IPS-18a (cell line): ENCODE measurements around the gene ROBO1.
A peak's percentile ranks its signal among the peaks of the same experiment; 100 is the strongest.

Experiments
- H3K27ac ChIP-seq: one replicate; pipeline ENCODE4 v1.5.1; 2013; ENCODE audit warnings: low read length
- H3K27me3 ChIP-seq: one replicate; pipeline ENCODE4 v1.6.1; 2013; ENCODE audit warnings: mild to moderate bottlenecking, low read length; ENCODE audit not compliant: control insufficient read depth, insufficient read depth
- H3K36me3 ChIP-seq: one replicate; pipeline ENCODE4 v1.6.1; 2013; ENCODE audit warnings: low read depth, low read length; ENCODE audit not compliant: control insufficient read depth
- H3K4me1 ChIP-seq: one replicate; pipeline ENCODE4 v1.6.1; 2013; ENCODE audit warnings: low read depth, low read length; ENCODE audit not compliant: control insufficient read depth
- H3K4me3 ChIP-seq: one replicate; pipeline ENCODE4 v1.5.1; 2013; ENCODE audit warnings: low read length
- H3K9ac ChIP-seq: one replicate; pipeline ENCODE4 v1.6.1; 2013; ENCODE audit warnings: mild to moderate bottlenecking, low read length, moderate library complexity
- H3K9me3 ChIP-seq: one replicate; pipeline ENCODE4 v1.6.1; 2013; ENCODE audit warnings: low read depth, low read length; ENCODE audit not compliant: control insufficient read depth

The ROBO1 gene

DNA sequence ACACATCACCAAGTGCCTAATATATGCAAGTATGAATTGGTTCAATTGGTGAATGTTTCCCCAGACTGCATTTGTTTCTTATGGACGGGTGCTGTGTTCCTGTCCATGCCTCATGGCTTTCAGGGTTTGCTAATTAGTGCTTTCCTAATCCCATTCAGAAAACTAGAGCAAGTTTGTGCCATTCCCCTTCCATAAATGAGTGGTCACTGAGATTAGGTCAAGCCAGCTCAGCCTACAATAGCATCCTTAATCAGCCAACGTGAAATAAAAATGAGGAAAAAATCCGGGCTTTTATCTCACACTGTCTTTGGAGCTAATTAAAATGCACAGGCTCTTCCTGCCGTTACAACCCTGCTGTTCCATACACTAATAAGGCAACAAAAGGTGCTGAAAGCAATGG lies 788.8 kb downstream of the ROBO1 start:
- Histone ChIP-seq H3K36me3 (no peaks in the 10 kb centered on the region), H3K4me1 (peaks cover 64% of the 10 kb centered on the region), H3K9me3 (no peaks in the 10 kb centered on the region), H3K27me3 (no peaks in the 10 kb centered on the region), H3K27ac (peak overlapping the region; percentile 20), H3K4me3 (peak overlapping the region; percentile 28), H3K9ac (peak overlapping the region; percentile 1)

DNA sequence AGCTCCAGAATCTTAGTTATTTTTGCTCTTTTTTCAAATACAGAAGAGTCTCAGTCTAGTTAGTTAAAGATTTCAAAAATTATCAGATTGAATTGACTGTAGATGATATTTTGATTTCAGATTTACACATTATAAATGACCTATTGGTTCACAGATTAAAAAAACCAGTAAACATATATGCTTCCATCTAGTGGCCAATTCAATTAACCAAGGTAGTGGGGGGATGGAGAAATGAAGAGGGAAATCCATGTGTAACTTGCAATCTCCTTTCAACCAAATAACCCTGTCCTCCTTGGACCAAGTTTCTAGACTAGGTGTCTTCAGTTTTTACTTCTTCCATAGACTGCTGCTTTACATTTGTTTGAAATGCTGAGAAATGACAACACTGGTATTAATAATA lies 789.8 kb downstream of the ROBO1 start:
- Histone ChIP-seq H3K4me3 (no peak overlapping the region), H3K9ac (no peak overlapping the region), H3K36me3 (no peaks in the 10 kb centered on the region), H3K27me3 (no peaks in the 10 kb centered on the region), H3K27ac (no peak overlapping the region), H3K4me1 (peaks cover 64% of the 10 kb centered on the region), H3K9me3 (no peaks in the 10 kb centered on the region)

DNA sequence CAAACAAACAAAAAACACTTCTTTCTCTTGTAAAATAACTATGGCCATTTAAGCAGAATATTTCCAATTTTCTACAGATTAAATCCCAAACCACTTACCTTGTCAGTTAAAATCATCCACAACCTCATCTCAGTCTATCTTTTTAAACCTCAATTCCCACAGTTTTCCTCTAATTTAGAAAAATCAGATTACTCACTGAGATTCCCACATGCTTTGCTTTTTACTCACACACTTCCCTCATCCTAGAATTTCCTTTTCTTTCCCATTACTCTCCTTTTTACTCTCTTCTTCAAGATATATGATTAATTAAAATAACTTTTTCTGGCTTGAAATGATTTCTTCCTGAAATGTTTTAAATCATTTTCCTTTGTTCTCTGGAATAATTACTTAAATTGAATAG lies 790.7 kb downstream of the ROBO1 start:
- no peaks in the 10 kb centered on the region for H3K27me3 ChIP-seq
- H3K9me3 ChIP-seq, result no peaks in the 10 kb centered on the region
- no peak overlapping the region for H3K9ac ChIP-seq
- no peak overlapping the region for H3K4me3 ChIP-seq
- peaks cover 63% of the 10 kb centered on the region for H3K4me1 ChIP-seq
- no peak overlapping the region for H3K27ac ChIP-seq
- H3K36me3 ChIP-seq, result no peaks in the 10 kb centered on the region

DNA sequence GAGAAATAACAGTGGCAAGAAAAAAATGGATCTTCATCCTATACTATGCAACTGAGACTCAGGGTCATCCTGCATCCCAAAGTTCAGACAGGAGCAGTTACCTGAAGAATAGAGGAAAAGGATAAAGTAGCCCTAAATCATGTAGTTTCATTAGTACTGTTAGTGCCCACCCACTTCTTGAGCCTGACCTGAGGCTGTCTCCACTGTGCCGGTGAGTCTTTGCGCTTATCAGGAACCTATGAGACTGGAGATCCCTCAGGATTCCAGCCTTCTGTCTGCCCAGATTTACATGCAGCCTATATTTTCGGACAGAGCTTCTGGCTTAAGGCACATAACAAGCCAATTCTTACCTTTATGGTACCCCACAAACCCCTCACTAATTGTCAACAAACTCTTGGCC lies 791.6 kb downstream of the ROBO1 start:
- H3K4me1 ChIP-seq, result peaks cover 54% of the 10 kb centered on the region
- H3K4me3 ChIP-seq, result no peak overlapping the region
- no peaks in the 10 kb centered on the region for H3K9me3 ChIP-seq
- H3K27me3 ChIP-seq, result no peaks in the 10 kb centered on the region
- no peak overlapping the region for H3K27ac ChIP-seq
- no peak overlapping the region for H3K9ac ChIP-seq
- H3K36me3 ChIP-seq, result no peaks in the 10 kb centered on the region

DNA sequence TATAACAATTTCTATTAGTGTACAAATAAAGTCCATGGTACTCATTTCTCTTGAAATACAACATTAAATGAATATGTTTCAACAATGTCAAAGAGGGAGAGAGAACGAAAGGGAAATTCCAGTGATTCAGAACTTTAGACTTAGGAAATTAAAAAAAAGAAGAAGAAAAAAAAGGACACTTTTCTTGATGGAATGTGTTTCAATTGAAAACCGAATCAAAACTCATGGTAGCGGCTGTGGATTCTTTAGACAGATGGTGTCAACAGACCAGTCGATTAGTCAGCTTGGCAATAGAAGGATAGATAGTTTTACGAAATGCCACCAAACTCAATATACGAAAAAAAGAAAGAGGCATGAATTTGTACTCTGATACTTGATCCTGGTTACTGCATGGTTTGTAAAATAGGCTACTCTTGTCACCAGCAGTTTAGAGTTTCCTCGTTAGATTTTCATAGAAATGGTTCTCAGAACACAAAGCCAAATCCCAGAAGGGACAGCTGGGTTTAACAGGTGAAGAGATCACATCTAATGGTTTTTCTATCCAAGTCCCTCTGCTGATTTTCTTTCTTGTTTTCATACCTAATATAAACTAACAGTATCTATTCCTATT lies 793.5 kb downstream of the ROBO1 start:
- peaks cover 41% of the 10 kb centered on the region for H3K4me1 ChIP-seq
- no peak overlapping the region for H3K27ac ChIP-seq
- H3K9ac ChIP-seq, result no peak overlapping the region
- H3K36me3 ChIP-seq, result no peaks in the 10 kb centered on the region
- H3K9me3 ChIP-seq, result no peaks in the 10 kb centered on the region
- H3K27me3 ChIP-seq, result no peaks in the 10 kb centered on the region
- H3K4me3 ChIP-seq, result no peak overlapping the region

DNA sequence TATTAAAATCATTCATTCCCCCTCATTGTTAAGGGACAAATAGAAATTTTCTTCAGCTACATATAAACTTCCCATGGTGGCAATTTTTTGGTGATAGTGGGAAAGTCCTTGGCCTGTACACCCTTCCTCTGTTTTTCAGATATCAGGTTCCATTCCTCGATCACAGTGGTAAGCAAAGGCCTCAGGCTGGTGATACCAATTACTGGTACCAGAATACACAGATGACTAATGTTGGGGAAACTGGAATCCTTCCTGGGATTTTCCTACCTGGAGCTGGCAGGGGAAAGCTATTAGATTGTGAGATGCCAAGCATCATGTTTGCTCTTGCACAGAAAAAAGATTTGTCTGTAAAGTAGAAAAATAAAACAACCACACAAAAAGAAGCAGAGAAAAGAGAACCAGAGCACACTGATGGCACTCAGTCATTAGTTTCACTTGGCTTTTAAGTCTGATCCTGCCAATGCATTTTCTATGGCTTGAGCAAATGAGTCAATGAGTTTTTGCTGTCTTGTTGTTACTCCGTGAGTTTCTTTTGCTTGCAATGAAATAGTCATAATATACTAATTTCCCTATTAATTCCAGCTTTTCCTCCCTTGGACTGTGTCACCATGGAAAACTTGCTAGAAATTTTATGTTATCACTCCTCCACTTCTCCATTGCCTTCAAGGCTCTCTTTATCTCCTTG lies 795.0 kb downstream of the ROBO1 start:
- Histone ChIP-seq H3K9ac (no peak overlapping the region), H3K9me3 (no peaks in the 10 kb centered on the region), H3K27me3 (no peaks in the 10 kb centered on the region), H3K36me3 (no peaks in the 10 kb centered on the region), H3K4me1 (peaks cover 28% of the 10 kb centered on the region), H3K27ac (no peak overlapping the region), H3K4me3 (no peak overlapping the region)

DNA sequence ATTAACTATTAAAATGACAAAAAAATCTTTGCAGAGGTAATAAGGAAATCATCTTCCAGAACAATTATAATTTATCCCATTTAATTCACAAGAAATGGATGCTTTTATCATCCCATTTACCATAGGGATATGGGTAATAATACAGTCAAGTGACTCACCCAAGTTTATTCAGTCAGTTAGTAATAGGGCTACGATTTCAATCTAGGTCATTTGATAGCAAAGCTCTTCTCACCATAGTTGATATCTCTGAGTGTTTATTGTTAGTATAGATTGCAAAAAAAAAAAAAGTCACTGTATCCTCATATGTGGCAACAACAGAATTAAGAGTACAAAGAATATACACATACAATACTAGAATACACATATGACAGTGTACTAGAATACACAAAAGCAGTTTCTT lies 797.1 kb downstream of the ROBO1 start:
- H3K27ac ChIP-seq, result no peak overlapping the region
- no peaks in the 10 kb centered on the region for H3K9me3 ChIP-seq
- no peaks in the 10 kb centered on the region for H3K36me3 ChIP-seq
- H3K9ac ChIP-seq, result no peak overlapping the region
- H3K4me1 ChIP-seq, result peaks cover 16% of the 10 kb centered on the region
- no peak overlapping the region for H3K4me3 ChIP-seq
- no peaks in the 10 kb centered on the region for H3K27me3 ChIP-seq

DNA sequence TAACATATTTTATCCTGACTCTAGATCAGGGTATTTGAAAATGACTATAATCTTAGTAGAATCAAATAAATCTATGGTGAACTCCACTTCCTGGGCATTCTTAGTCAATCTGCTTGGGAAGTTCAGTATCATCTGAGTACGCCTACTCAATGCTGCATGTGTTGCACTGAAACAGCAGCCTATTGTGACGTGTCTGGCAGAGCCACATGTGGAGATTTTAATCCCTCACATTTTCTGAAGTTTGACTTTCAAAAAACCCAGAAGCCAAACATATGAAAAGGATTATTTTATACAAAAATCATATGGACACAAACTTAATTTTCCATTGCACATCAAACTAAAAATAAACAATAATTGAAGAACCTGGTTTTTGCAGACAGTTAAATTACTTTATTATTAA lies 798.3 kb downstream of the ROBO1 start:
- H3K27ac ChIP-seq, result no peak overlapping the region
- no peaks in the 10 kb centered on the region for H3K27me3 ChIP-seq
- H3K4me1 ChIP-seq, result peaks cover 7% of the 10 kb centered on the region
- H3K9ac ChIP-seq, result no peak overlapping the region
- no peaks in the 10 kb centered on the region for H3K36me3 ChIP-seq
- H3K4me3 ChIP-seq, result no peak overlapping the region
- no peaks in the 10 kb centered on the region for H3K9me3 ChIP-seq

DNA sequence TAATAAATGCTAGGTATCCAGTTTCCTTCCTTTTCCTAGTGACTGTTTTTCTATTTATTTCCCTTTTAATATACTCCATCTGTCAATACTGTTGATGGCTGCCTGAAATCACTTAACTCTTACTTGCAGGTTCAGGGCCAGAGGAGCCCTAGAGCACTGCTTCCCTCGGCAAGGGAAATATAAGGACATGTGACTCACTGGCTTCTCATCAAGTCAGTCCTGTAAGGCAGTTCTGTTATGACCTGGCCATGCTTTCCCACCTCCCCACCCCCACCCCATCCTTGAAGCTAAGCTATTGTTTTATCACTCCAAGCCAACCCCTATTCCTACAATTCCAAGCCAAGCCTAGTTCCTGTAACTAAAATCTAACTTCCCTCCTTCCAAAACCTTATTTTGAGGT lies 800.7 kb downstream of the ROBO1 start:
- Histone ChIP-seq H3K36me3 (no peaks in the 10 kb centered on the region), H3K4me1 (peaks cover 4% of the 10 kb centered on the region), H3K4me3 (no peak overlapping the region), H3K27ac (no peak overlapping the region), H3K9ac (no peak overlapping the region), H3K9me3 (no peaks in the 10 kb centered on the region), H3K27me3 (no peaks in the 10 kb centered on the region)

DNA sequence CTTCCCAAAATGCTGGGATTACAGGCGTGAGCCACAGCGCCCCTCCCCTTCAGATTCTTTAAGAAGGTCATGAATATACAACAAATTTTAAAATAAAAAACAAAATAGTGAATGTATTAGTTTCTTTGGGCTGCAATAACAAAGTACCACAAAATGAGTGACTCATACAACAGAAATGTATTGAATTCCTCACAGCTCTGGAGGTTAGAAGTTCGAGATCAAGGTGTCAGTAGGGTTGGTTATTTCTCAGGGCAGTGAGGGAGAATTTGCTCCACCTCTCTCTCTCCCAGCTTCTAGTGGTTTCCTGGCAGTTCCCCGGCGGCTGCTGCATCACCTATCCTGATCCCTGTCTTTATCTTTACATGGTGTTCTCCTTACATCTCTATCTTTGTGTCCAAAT lies 804.0 kb downstream of the ROBO1 start:
- Histone ChIP-seq H3K4me1 (no peaks in the 10 kb centered on the region), H3K4me3 (no peak overlapping the region), H3K36me3 (no peaks in the 10 kb centered on the region)

DNA sequence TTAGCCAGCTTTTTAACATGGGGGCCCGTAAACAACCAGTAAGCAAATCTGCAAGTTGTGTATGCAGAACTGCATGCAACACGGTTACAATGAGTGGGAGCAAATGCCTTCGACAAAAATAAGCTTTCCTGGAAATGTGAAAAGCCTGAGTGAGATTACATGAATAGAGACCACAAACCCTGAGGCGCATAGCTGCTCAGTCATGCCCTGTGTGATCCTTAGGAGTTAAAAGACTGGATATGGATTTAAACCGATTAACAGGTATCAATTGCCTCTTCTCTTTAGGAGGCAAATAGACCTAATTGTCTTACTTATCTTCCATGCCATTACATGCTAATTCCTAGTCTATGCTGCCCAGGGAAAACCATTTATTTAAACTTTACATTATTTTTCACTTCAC lies 810.3 kb downstream of the ROBO1 start:
- H3K4me1 ChIP-seq, result peaks cover 7% of the 10 kb centered on the region
- no peak overlapping the region for H3K9ac ChIP-seq
- no peaks in the 10 kb centered on the region for H3K27me3 ChIP-seq
- H3K36me3 ChIP-seq, result no peaks in the 10 kb centered on the region
- no peak overlapping the region for H3K27ac ChIP-seq
- no peak overlapping the region for H3K4me3 ChIP-seq
- no peaks in the 10 kb centered on the region for H3K9me3 ChIP-seq

More for the DNA sequence above, 804.0 kb downstream of the ROBO1 start:
- Histone ChIP-seq H3K27ac (no peak overlapping the region), H3K27me3 (no peaks in the 10 kb centered on the region), H3K9ac (no peak overlapping the region), H3K9me3 (no peaks in the 10 kb centered on the region)

DNA sequence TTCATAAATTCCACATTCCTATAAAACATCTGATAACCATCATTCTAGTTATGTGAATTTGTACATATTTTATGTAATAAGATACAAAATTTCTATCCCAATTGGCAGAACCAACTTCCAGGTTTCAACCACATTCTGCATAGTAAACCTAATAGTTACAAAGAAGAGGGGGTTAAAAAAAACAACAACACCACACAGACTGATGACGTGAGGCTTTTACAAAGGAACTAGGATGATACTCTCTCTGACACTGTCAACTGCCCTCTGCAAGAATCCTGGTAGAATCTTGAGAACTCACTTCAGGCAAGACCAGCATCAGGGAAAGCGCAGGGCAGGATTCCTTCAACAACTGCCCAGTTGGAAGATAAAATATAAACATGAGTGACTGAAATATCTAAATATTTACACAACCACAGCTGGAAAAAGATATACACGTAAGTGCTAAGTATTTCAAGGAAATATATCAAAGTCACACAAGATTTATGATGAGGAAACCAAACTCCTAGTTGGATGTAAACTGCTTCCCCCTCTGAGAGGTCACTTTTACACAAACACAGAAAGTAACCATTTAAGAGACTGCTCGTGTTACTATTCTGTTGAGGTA lies 816.4 kb downstream of the ROBO1 start:
- Histone ChIP-seq H3K27ac (no peak overlapping the region), H3K36me3 (no peaks in the 10 kb centered on the region), H3K9ac (no peak overlapping the region), H3K9me3 (no peaks in the 10 kb centered on the region), H3K4me3 (no peak overlapping the region), H3K27me3 (no peaks in the 10 kb centered on the region), H3K4me1 (no peaks in the 10 kb centered on the region)
